ENCODE measurements around the gene CLDN5.

The CLDN5 gene

GRCh38 chr22:19490628-19491230 is 33.5 kb downstream of the CLDN5 start:
- H3K4me1 ChIP-seq (ENCODE audit: control insufficient read depth, insufficient read depth, low read length), result no peaks in the 10 kb centered on the region
- H3K27ac ChIP-seq (ENCODE audit: extremely low read depth, low read depth, low read length), result no peak overlapping the region
- H3K4me3 ChIP-seq (ENCODE audit: low read depth, low read length), result no peak overlapping the region
- POLR2A ChIA-PET, result no interaction called here
- H3K36me3 ChIP-seq (ENCODE audit: control insufficient read depth in 2 of 2, insufficient read depth in 1 of 2, low read length in 2 of 2), result peaks cover 57 to 85% of the 10 kb centered on the region in 2 experiments
- CTCF ChIA-PET, result interaction anchor here (0.7 to 1.8 kb wide), 4 partner anchors 11 to 139 kb away, joined by 3 to 6 read pairs (median 4); no protein-coding TSS in a partner anchor
- no peak for TF ChIP-seq TRIM28 (IDR thresholded peaks at IDR 0.05; ENCODE audit: borderline replicate concordance, low read length)
- TF ChIP-seq BCL11B (tag by site-specific recombination; IDR thresholded peaks at IDR 0.05; ENCODE audit: low read depth), result no peak
- no peak for TF ChIP-seq HOXA7 (CRISPR knock-in tag; IDR thresholded peaks at IDR 0.05; ENCODE audit: borderline replicate concordance)
- no peak for TF ChIP-seq ZBTB20 (tag by site-specific recombination; IDR thresholded peaks at IDR 0.05)
- H3K9me3 ChIP-seq (ENCODE audit: control insufficient read depth, insufficient read depth, low read depth, low read length), result no peaks in the 10 kb centered on the region

GRCh38 chr22:19488884-19489843 is 35.0 kb downstream of the CLDN5 start:
- Histone ChIP-seq H3K9me3 (ENCODE audit: control insufficient read depth, insufficient read depth, low read depth, low read length) (no peaks in the 10 kb centered on the region), H3K36me3 (ENCODE audit: control insufficient read depth in 2 of 2, insufficient read depth in 1 of 2, low read length in 2 of 2) (peaks cover 59 to 85% of the 10 kb centered on the region in 2 experiments), H3K4me1 (ENCODE audit: control insufficient read depth, insufficient read depth, low read length) (no peaks in the 10 kb centered on the region), H3K27ac (ENCODE audit: extremely low read depth, low read depth, low read length) (no peak overlapping the region), H3K4me3 (ENCODE audit: low read depth, low read length) (no peak overlapping the region)
- ChIA-PET POLR2A (interaction anchor here (0.7 to 1.4 kb wide), 3 partner anchors 10 to 156 kb away, joined by 3 to 6 read pairs (median 3); partner anchors contain the start of gene CDC45), CTCF (interaction anchor here (0.6 to 1.8 kb wide), 5 partner anchors 11 to 268 kb away, joined by 3 to 7 read pairs (median 4); no protein-coding TSS in a partner anchor)
- TF ChIP-seq KLF9 (tag by site-specific recombination; IDR thresholded peaks at IDR 0.05; ENCODE audit: low read depth), result peak; percentile 49; the same call in 1 of the 2 replicates
- TF ChIP-seq GFI1B (tag by site-specific recombination; IDR thresholded peaks at IDR 0.05), result no peak

- TF ChIP-seq ZNF561 (tag by site-specific recombination; IDR thresholded peaks at IDR 0.05; ENCODE audit: borderline replicate concordance) (no peak), ZNF677 (tag by site-specific recombination; IDR thresholded peaks at IDR 0.05) (no peak), ZNF350 (tag by site-specific recombination; IDR thresholded peaks at IDR 0.05) (no peak), ZNF239 (tag by site-specific recombination; IDR thresholded peaks at IDR 0.05) (no peak), ZNF488 (tag by site-specific recombination; IDR thresholded peaks at IDR 0.05) (no peak), ZNF701 (tag by site-specific recombination; IDR thresholded peaks at IDR 0.05) (no peak), ZNF398 (tag by site-specific recombination; IDR thresholded peaks at IDR 0.05) (no peak), ZFP41 (tag by site-specific recombination; IDR thresholded peaks at IDR 0.05; ENCODE audit: borderline replicate concordance) (no peak), ZNF521 (tag by site-specific recombination; IDR thresholded peaks at IDR 0.05) (no peak), PRDM4 (tag by site-specific recombination; IDR thresholded peaks at IDR 0.05) (no peak), ZNF658 (tag by site-specific recombination; IDR thresholded peaks at IDR 0.05) (no peak), ZNF664 (tag by site-specific recombination; IDR thresholded peaks at IDR 0.05) (no peak), TRIM28 (IDR thresholded peaks at IDR 0.05; ENCODE audit: borderline replicate concordance, low read length) (no peak), ZEB2 (tag by site-specific recombination; IDR thresholded peaks at IDR 0.05) (no peak), ZNF112 (tag by site-specific recombination; IDR thresholded peaks at IDR 0.05) (no peak)
These were observed 35.9 kb downstream of the CLDN5 start for GRCh38 chr22:19488285-19488684.

More at GRCh38 chr22:19488285-19488684, 35.9 kb downstream of the CLDN5 start:
- CTCF ChIA-PET, result interaction anchor here (0.5 to 1.4 kb wide), 3 partner anchors 10 to 14 kb away, joined by 3 to 7 read pairs (median 5); no protein-coding TSS in a partner anchor
- H3K4me1 ChIP-seq (ENCODE audit: control insufficient read depth, insufficient read depth, low read length), result no peaks in the 10 kb centered on the region
- POLR2A ChIA-PET, result interaction anchor here (1.4 kb wide), 1 partner anchor 9 kb away, joined by 6 read pairs; the partner anchor contains the start of gene CDC45
- H3K36me3 ChIP-seq (ENCODE audit: control insufficient read depth in 2 of 2, insufficient read depth in 1 of 2, low read length in 2 of 2), result peaks cover 61 to 85% of the 10 kb centered on the region in 2 experiments
- no peak overlapping the region for H3K27ac ChIP-seq (ENCODE audit: extremely low read depth, low read depth, low read length)
- H3K9me3 ChIP-seq (ENCODE audit: control insufficient read depth, insufficient read depth, low read depth, low read length), result no peaks in the 10 kb centered on the region
- no peak overlapping the region for H3K4me3 ChIP-seq (ENCODE audit: low read depth, low read length)
